Left ventricle myocardium superior (tissue), 1 donor: ENCODE measurements around the gene HS1BP3. TPM values are rescaled to one million over a fixed set of nuclear protein-coding genes. Genes with fewer than 3 reads are reported as not detected.

ENCODE experiments used
- ATAC-seq: fragments of 200-7000 bp; cut with Tn5 transposase; one replicate; pipeline ENCODE4 v1.9.1; 2020; ENCODE audit warnings: mild to moderate bottlenecking, moderate library complexity
- DNase-seq: peaks from one replicate; pipeline ENCODE4 v3.0.0-alpha.2; 2020
- intact Hi-C: fragments of 100-400 bp; cut with micrococcal nuclease; formaldehyde crosslinking; loops from one replicate; pipeline ENCODE4 v1.11.0; 2022
- total RNA-seq: library from RNA; stranded (reverse); fragmentation: NEBNext Ultra II Directional; extraction: Animal tissue kit (Norgen Biotek cat#: 25700); gene quantifications from one replicate; pipeline ENCODE4 v1.2.1, GENCODE V29; 2021
- donor health status: DM: no; HTN: yes; CAD: no; lungs with severe emphysema.

HS1BP3 gene
- total RNA-seq, 1 donor from 2014 or later, result 20.2 TPM

GRCh38 chr2:20638646-20639430, 12.1 kb downstream of the HS1BP3 start:
- ATAC-seq (no peak), DNase-seq (no peak)
- intact Hi-C loops, result no loop called here

- intact Hi-C loops, result no loop called here
- DNase-seq (no peak), ATAC-seq (no peak)
These were observed 12.9 kb downstream of the HS1BP3 start for GRCh38 chr2:20638014-20638413.

- intact Hi-C loops, result loop anchor here (2.0 kb wide), 1 partner anchor 194 kb away; no protein-coding TSS in a partner anchor
- ATAC-seq, result peak; percentile 74
- peak; percentile 70 for DNase-seq
These were observed 13.8 kb downstream of the HS1BP3 start for GRCh38 chr2:20637147-20637546.

- DNase-seq, result peak; percentile 92
- intact Hi-C loops, result loop anchor here (2.0 kb wide), 1 partner anchor 193 kb away; no protein-coding TSS in a partner anchor
- ATAC-seq, result peak; percentile 86
These were observed 15.0 kb downstream of the HS1BP3 start for GRCh38 chr2:20635675-20636584.

- ATAC-seq (no peak), DNase-seq (no peak)
- intact Hi-C loops, result no loop called here
These were observed 15.8 kb downstream of the HS1BP3 start for GRCh38 chr2:20635113-20635510.

GRCh38 chr2:20634507-20635112, 16.3 kb downstream of the HS1BP3 start:
- intact Hi-C loops, result no loop called here
- ATAC-seq, result no peak
- DNase-seq, result no peak

GRCh38 chr2:20633794-20634506, 16.9 kb downstream of the HS1BP3 start:
- peak; percentile 7 for ATAC-seq
- peak; percentile 59 for DNase-seq
- intact Hi-C loops, result no loop called here

GRCh38 chr2:20633001-20633400, 17.9 kb downstream of the HS1BP3 start:
- intact Hi-C loops, result no loop called here
- no peak for DNase-seq
- no peak for ATAC-seq

GRCh38 chr2:20632446-20632990, 18.4 kb downstream of the HS1BP3 start:
- ATAC-seq, result no peak
- DNase-seq, result no peak
- intact Hi-C loops, result no loop called here

GRCh38 chr2:20631617-20632307, 19.1 kb downstream of the HS1BP3 start:
- ATAC-seq (no peak), DNase-seq (no peak)
- intact Hi-C loops, result no loop called here

- ATAC-seq, result no peak
- DNase-seq, result peak; percentile 15
- intact Hi-C loops, result no loop called here
These were observed 19.9 kb downstream of the HS1BP3 start for GRCh38 chr2:20630967-20631366.

GRCh38 chr2:20629581-20630171, 21.2 kb downstream of the HS1BP3 start:
- intact Hi-C loops, result no loop called here
- DNase-seq (peak; percentile 19), ATAC-seq (no peak)

GRCh38 chr2:20629181-20629580, 21.7 kb downstream of the HS1BP3 start:
- peak; percentile 9 for DNase-seq
- intact Hi-C loops, result no loop called here
- no peak for ATAC-seq

- DNase-seq, result peak; percentile 16
- intact Hi-C loops, result no loop called here
- ATAC-seq, result no peak
These were observed 23.1 kb downstream of the HS1BP3 start for GRCh38 chr2:20627712-20628380.

- ATAC-seq (no peak), DNase-seq (peak; percentile 29)
- intact Hi-C loops, result no loop called here
These were observed 24.0 kb downstream of the HS1BP3 start for GRCh38 chr2:20626698-20627513.

- no peak for ATAC-seq
- no peak for DNase-seq
- intact Hi-C loops, result no loop called here
These were observed 24.6 kb downstream of the HS1BP3 start for GRCh38 chr2:20626392-20626697.
